LNCaP clone FGC (cell line): Measurements from ENCODE around the gene OR7A5.
A peak's percentile ranks its signal among the peaks of the same experiment; 100 is the strongest.
"Not testable (repeated sequence)": the region's sequence is repeated elsewhere in the genome, so short reads cannot be mapped to it uniquely, and the experiment has no call there.

ENCODE experiments used
- DNase-seq: peaks from one replicate; pipeline ENCODE4 v3.0.0-alpha.2; 2011; ENCODE audit warnings: low read depth
- H3K4me3 ChIP-seq: 2 replicates; pipeline ENCODE4 v1.5.1; 2011; ENCODE audit warnings: mild to moderate bottlenecking, low read depth, low read length, control low read depth
- TF ChIP-seq, protein P1 (sequence below): IDR thresholded peaks from 2 replicates; pipeline ENCODE4 v1.5.1; 2012; ENCODE audit warnings: mild to moderate bottlenecking; ENCODE audit not compliant: control insufficient read depth, insufficient read depth; ENCODE audit errors: extremely low read depth

Gene OR7A5

DNA sequence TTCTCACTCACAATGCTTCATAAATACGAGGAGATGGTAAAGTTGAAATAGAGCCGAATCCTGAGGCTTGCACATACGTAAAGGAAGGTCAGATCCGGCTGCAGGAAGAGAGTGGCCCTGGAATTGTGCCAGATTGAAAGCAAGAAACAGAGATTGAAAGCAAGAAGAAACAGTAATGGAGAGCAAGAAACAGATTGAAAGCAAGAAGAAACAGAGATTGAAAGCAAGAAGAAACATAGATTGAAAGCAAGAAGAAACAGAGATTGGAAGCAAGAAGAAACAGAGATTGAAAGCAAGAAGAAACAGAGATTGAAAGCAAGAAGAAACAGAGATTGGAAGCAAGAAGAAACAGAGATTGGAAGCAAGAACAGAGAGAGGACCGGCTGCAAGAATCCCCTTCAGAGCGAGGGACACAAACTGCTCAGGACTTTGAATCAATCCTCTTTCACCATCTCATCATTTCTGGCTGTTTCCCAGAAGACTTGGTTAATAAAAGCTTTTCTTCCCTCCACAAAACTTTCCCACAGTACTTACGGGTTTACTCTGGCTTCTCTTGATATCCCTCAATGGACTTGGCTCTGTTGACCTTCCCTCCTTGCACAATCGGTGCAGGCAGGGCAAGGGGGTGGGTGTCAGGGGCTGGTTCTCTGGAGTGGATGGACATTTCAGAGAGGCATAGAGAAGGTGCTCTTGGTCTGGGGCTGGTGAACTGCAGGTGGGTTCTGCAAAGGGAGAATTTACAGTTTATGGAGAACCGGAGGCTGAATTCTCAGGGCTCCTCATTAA, 25.5 kb downstream of the OR7A5 start:
- H3K4me3 ChIP-seq, result no peak overlapping the region
- TF ChIP-seq, protein P1, sequence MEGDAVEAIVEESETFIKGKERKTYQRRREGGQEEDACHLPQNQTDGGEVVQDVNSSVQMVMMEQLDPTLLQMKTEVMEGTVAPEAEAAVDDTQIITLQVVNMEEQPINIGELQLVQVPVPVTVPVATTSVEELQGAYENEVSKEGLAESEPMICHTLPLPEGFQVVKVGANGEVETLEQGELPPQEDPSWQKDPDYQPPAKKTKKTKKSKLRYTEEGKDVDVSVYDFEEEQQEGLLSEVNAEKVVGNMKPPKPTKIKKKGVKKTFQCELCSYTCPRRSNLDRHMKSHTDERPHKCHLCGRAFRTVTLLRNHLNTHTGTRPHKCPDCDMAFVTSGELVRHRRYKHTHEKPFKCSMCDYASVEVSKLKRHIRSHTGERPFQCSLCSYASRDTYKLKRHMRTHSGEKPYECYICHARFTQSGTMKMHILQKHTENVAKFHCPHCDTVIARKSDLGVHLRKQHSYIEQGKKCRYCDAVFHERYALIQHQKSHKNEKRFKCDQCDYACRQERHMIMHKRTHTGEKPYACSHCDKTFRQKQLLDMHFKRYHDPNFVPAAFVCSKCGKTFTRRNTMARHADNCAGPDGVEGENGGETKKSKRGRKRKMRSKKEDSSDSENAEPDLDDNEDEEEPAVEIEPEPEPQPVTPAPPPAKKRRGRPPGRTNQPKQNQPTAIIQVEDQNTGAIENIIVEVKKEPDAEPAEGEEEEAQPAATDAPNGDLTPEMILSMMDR, result no peak
- DNase-seq, result no peak

DNA sequence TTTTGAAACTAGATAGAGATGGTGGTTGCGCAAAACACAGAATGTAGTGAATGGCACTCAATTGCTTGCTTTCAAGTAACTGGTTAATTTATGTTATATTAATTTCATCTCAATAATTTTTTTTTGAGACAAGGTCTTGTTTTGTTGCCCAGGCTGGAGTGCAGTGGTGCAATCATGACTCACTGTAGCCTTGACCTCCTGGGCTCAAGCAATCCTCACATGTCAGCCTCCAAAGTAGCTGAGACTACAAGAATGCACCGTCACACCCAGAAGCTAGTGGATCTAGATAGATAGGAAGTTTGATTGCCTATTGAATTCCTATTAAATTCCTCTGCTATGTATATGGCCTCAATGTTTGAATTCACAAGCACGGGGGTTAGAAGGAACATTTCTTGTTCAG, 30.2 kb downstream of the OR7A5 start:
- DNase-seq, result no peak
- H3K4me3 ChIP-seq, result no peak overlapping the region
- TF ChIP-seq, protein P1, result no peak

DNA sequence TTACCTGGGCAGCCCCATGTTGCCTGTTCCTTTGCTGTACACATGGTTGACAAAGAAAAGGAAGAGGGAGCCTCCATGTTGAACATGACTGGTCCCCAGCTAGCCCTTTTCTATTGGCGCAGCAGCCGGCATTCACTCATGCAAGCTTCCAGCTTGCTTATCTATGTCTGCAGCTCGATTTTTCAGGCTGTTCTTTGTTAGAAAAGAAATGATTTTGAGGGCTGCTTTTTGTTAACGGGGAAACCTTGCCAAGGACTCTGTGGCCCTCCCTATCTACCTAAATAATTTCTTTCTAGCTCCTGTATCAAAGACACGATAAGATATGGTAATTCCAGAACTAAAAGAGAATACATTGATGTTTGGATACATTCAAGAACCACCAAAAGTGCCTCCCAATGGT, 36.2 kb downstream of the OR7A5 start:
- DNase-seq, result no peak
- TF ChIP-seq, protein P1, result no peak

DNA sequence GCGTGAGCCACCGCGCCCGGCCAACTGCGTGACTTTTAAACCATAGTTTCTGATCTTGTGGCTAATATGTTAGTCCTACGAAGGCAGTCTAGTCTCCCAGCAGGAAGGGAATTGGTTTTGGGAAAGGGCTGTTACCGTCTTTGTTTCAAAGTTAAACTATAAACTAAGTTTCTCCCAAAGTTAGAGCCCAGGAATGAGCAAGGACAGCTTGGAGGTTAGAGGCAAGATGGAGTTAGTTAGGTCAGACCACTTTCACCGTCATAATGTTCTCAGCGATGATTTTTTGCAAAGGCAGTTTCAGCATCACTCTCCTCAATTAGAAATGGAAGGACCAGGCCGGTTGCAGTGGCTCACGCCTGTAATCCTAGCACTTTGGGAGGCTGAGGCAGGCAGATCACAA, 39.0 kb downstream of the OR7A5 start:
- no peak overlapping the region for H3K4me3 ChIP-seq
- TF ChIP-seq, protein P1, result no peak
- no peak for DNase-seq

More for the DNA sequence above, 36.2 kb downstream of the OR7A5 start:
- H3K4me3 ChIP-seq, result no peak overlapping the region

DNA sequence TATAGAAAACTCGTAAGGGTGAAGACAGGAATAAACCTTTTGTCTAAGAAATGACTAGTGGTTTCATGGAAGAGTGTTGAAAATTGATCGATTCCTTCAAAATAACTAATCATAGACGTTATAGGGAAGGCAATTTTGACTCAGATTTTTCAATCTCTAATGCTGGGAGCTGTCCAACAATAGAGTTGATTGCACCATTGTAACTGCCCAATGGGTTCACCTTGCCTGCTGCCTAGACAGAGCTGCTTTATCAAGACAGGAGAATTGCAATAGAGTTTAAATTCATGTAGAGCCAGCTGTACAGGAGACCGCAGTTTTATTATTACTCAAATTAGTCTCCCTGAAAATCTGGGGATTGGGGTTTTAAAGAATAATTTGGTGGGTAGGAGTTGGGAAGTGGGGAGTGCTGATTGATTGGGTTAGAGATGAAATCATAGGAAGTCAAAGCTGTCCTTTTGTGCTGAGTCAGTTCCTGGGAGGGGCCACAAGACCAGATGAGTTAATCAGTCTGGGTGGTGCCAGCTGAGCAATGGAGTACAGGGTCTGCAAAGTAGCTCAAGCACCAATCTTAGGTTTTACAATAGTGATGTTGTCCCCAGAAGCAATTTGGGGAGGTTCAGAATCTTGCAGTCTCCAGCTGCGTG, 39.8 kb downstream of the OR7A5 start:
- H3K4me3 ChIP-seq, result no peak overlapping the region
- no peak for DNase-seq
- TF ChIP-seq, protein P1, result no peak

DNA sequence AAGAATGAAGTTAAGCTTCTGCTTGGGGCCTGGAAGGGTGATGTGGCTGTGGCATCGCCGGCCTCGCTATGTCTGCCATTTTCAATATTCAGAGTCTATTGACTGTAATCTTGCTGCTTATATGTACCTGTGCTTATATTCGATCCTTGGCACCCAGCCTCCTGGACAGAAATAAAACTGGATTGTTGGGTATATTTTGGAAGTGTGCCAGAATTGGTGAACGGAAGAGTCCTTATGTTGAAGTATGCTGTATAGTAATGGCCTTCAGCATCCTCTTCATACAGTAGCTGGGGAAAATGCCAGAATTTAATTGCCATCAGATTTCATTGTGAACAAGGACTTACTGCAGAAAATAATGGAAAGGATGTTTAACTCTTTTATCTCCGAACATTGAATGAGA, 42.7 kb downstream of the OR7A5 start:
- peak; percentile 21 for DNase-seq
- H3K4me3 ChIP-seq, result not testable (repeated sequence)

DNA sequence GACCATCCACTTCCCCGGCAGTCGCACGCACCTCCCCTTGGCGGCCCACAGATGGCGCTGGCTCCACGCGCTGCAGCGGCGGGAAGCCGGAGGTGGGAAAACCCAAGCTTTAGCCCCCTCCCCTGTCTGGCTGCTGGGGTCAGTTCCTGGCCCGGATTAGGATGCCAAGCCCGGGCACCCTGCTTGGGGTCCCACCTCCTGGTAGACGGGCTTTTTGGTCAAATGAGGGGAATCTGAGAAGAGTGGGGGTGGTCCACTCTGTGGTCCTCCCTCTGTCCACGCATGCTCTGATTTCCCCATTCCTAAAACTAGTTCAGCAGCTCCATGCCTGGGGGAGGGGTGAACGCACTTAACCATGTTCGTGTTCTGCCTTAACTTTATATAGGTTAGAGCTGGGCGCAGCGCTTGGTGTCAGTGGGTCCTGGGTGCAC, 48.5 kb downstream of the OR7A5 start:
- TF ChIP-seq, protein P1, result peak; percentile 77
- H3K4me3 ChIP-seq, result no peak overlapping the region
- no peak for DNase-seq

DNA sequence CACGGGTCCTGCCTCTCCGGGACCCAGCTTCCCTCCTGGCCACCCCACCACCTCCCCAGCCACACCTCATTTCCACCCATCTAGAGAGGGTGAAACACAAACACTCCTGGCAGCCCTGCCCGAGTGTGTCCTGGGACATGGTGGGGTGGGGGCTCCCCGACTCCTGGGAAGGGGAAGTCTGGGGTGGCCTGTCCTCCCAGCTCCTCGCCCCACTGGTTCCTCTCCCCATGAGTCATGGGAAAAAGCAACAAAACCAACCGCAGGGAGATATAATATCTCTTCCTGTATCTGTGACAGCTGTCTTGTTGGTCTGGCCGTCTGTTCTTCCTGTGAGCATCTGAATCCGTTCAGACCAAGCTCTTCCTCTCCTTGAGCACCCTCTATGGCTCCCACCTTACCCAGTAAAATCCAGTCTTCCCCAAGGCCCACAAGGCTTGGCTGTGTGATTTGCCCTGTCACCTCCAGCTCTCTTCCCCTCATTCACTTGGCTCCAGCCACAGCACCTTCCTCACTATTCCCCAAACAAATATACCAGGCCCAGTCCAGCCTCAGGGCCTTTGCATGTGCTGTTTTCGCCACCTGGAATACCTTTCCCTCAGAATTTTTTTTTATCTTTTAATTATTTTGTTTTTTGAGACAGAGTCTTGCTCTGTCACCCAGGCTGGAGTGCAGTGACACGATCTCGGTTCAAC, 49.7 kb downstream of the OR7A5 start:
- DNase-seq, result not testable (repeated sequence)

DNA sequence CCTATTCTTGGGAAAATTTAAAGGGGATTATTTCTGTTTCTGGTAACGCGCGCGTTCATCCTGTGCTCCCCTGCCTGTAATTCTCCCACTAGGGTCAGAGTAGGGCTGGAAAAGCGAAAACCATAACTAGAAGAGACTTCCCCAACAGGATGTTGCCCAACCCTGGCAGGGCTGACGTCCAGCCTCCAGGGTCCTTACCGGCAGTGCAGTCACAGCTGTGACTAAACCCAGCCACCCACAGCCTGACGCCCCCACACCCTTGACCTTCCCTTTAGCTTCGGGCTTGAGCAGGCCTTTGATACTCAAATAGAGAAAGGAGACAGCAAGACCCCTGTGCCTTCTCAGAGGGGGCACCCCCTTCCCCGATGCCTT, 50.3 kb downstream of the OR7A5 start:
- not testable (repeated sequence) for DNase-seq

More for the DNA sequence above, 49.7 kb downstream of the OR7A5 start:
- not testable (repeated sequence) for H3K4me3 ChIP-seq

DNA sequence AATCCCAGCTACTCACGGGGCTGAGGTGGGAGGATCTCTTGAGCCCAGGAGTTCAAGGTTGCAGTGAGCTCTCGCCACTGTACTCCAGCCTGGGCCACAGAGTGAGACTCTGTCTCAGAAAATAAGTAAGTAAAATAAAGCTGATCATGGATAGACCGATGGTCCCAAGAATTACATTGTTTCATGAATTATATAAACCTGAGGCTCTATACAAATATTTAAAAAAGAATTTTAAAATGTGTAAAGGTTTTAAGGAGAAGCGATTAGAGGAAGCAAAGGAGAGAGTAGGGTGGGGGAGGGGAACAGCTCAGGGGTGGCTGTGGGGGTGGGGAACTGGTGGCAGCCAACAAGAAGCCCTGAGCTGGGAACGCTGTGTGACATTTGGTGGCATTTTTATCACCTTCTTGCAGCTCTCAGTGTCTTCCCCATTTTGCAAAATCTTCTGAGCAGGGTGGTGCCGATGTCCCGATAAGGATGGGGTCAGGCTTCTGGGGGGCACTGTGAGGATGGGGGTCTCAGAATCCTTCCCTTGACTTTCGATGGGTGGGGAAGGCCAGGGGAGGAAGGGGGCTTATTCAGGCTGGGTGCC, 51.5 kb downstream of the OR7A5 start:
- DNase-seq, H3K4me3 ChIP-seq: not testable (repeated sequence)

More for the DNA sequence above, 50.3 kb downstream of the OR7A5 start:
- not testable (repeated sequence) for H3K4me3 ChIP-seq
